Gastrocnemius medialis (tissue), 4 donors: ENCODE data around the gene HSPB7. TPM values are rescaled to one million over a fixed set of nuclear protein-coding genes. Genes with fewer than 3 reads are reported as not detected.
"Not testable (repeated sequence)": the region's sequence is repeated elsewhere in the genome, so short reads cannot be mapped to it uniquely, and the experiment has no call there.

ENCODE experiments used
- ATAC-seq, 2 donors: fragments of 150-250 bp; one replicate each; pipeline ENCODE4 v1.9.1; 2016
- DNase-seq, 2 donors: peaks; one replicate each; pipeline ENCODE4 v3.0.0-alpha.2; 2019
- H3K27ac ChIP-seq, 4 donors: fragments of 200-600 bp; sonication (generic); 1 replicate in 1 of 4; 2 replicates in 3 of 4; pipeline ENCODE4 v1.5.1; 2016 to 2018; ENCODE audit warnings: mild to moderate bottlenecking in 2 of 4, moderate library complexity in 1 of 4
- H3K27me3 ChIP-seq, 3 donors: fragments of 200-600 bp; sonication (generic) in 2 of 3; 1 replicate in 1 of 3; 2 replicates in 2 of 3; pipeline versions ENCODE4 v1.5.1 to v1.6.0; 2016 to 2019; ENCODE audit warnings: mild to moderate bottlenecking in 1 of 3, moderate library complexity in 1 of 3
- H3K36me3 ChIP-seq, 2 donors: fragments of 200-600 bp; sonication (generic) in 1 of 2; one replicate each; pipeline ENCODE4 v1.5.1; 2017 to 2018
- H3K4me1 ChIP-seq, 2 donors: fragments of 200-600 bp; sonication (generic) in 1 of 2; one replicate each; pipeline ENCODE4 v1.5.1; 2016 to 2017; ENCODE audit warnings: mild to moderate bottlenecking in 2 of 2
- H3K4me3 ChIP-seq, 4 donors: fragments of 200-600 bp; sonication (generic) in 3 of 4; 1 replicate in 1 of 4; 2 replicates in 3 of 4; pipeline ENCODE4 v1.5.1; 2016 to 2019; ENCODE audit warnings: mild to moderate bottlenecking in 2 of 4
- H3K9me3 ChIP-seq, 3 donors: fragments of 200-600 bp; sonication (generic) in 2 of 3; 1 replicate in 1 of 3; 2 replicates in 2 of 3; pipeline ENCODE4 v1.5.1; 2016 to 2019
- CTCF ChIP-seq, 5 experiments: fragments of 450-650 bp in 3 of 5; fragments of 200-600 bp in 2 of 5; sonication (generic) in 2 of 5; IDR thresholded peaks in 4 of 5; conservative IDR thresholded peaks in 1 of 5; 1 replicate in 4 of 5; 2 replicates in 1 of 5; pipeline ENCODE4 v1.5.1; 2016 to 2019; ENCODE audit warnings: antibody characterized with exemption in 5 of 5, mild to moderate bottlenecking in 3 of 5, moderate library complexity in 3 of 5
- POLR2A ChIP-seq, 2 donors: fragments of 450-650 bp; IDR thresholded peaks; one replicate each; pipeline ENCODE4 v1.6.1; 2017; ENCODE audit warnings: antibody characterized with exemption in 2 of 2, mild to moderate bottlenecking in 2 of 2, moderate library complexity in 2 of 2
- in situ Hi-C, 4 donors: fragments of 200-750 bp; cut with MboI; loops; one replicate each; pipeline versions ENCODE4 v1.15.0 to v1.8.0; 2017; ENCODE audit warnings: low sequenced_read_pairs in 4 of 4
- intact Hi-C: fragments of 100-400 bp; cut with DNase I; formaldehyde crosslinking; loops from one replicate; pipeline ENCODE4 v1.15.1; 2023; ENCODE audit warnings: low total_unique reads
- total RNA-seq, 4 donors: library from RNA; depleted of rRNA; stranded (reverse); fragments of >200 nt; gene quantifications; one replicate each; pipeline versions ENCODE4 v1.1.0 to v1.2.3, GENCODE V29; 2016

The HSPB7 gene
- total RNA-seq, 4 donors from 2014 or later: 355 to 1,466 (median 716) TPM

GRCh38 chr1:16029288-16029687 is 11.4 kb upstream of the HSPB7 start:
- peaks cover 12 to 16% of the 10 kb centered on the region in 2 donors for H3K4me1 ChIP-seq
- DNase-seq (no peak), ATAC-seq (no peak)
- intact Hi-C loops: no loop called here
- TF ChIP-seq POLR2A (IDR thresholded peaks at IDR 0.05) (no peak), CTCF (IDR thresholded peaks at IDR 0.05 in 4 of 5, conservative IDR thresholded peaks at IDR 0.05 in 1 of 5) (no peak)
- in situ Hi-C loops: no loop called here
- H3K36me3 ChIP-seq: no peaks in the 10 kb centered on the region
- no peak overlapping the region for H3K4me3 ChIP-seq
- H3K9me3 ChIP-seq: no peaks in the 10 kb centered on the region
- H3K27me3 ChIP-seq: no peaks in the 10 kb centered on the region
- H3K27ac ChIP-seq: no peak overlapping the region

GRCh38 chr1:16029003-16029268 is 11.1 kb upstream of the HSPB7 start:
- H3K27ac ChIP-seq, H3K36me3 ChIP-seq, ATAC-seq, H3K4me3 ChIP-seq, H3K27me3 ChIP-seq, H3K9me3 ChIP-seq, intact Hi-C loops, in situ Hi-C loops, DNase-seq: not testable (repeated sequence)
- peaks cover 12 to 16% of the 10 kb centered on the region in 2 donors for H3K4me1 ChIP-seq

- no peak overlapping the region for H3K4me3 ChIP-seq
- ATAC-seq (no peak), DNase-seq (no peak)
- H3K36me3 ChIP-seq: no peaks in the 10 kb centered on the region
- intact Hi-C loops: no loop called here
- TF ChIP-seq CTCF (IDR thresholded peaks at IDR 0.05 in 4 of 5, conservative IDR thresholded peaks at IDR 0.05 in 1 of 5) (no peak), POLR2A (IDR thresholded peaks at IDR 0.05) (no peak)
- H3K27ac ChIP-seq: no peak overlapping the region
- no peaks in the 10 kb centered on the region for H3K9me3 ChIP-seq
- H3K27me3 ChIP-seq: no peaks in the 10 kb centered on the region
- in situ Hi-C loops: no loop called here
- peaks cover 12 to 16% of the 10 kb centered on the region in 2 donors for H3K4me1 ChIP-seq
Observed at GRCh38 chr1:16028237-16029002, 10.6 kb upstream of the HSPB7 start.

GRCh38 chr1:16026723-16027484 is 9.1 kb upstream of the HSPB7 start:
- no peaks in the 10 kb centered on the region for H3K36me3 ChIP-seq
- in situ Hi-C loops: no loop called here
- H3K4me1 ChIP-seq: peaks cover 7 to 10% of the 10 kb centered on the region in 2 donors
- TF ChIP-seq POLR2A (IDR thresholded peaks at IDR 0.05) (no peak), CTCF (IDR thresholded peaks at IDR 0.05 in 4 of 5, conservative IDR thresholded peaks at IDR 0.05 in 1 of 5) (no peak)
- H3K4me3 ChIP-seq: peak overlapping the region; percentile 8 to 43 (median 28)
- no peak for DNase-seq
- no peaks in the 10 kb centered on the region for H3K9me3 ChIP-seq
- no peaks in the 10 kb centered on the region for H3K27me3 ChIP-seq
- intact Hi-C loops: no loop called here
- no peak overlapping the region for H3K27ac ChIP-seq
- peak in 1 of 2 donors; percentile 26 for ATAC-seq

GRCh38 chr1:16026302-16026701 is 8.5 kb upstream of the HSPB7 start:
- H3K27me3 ChIP-seq, intact Hi-C loops, ATAC-seq, H3K9me3 ChIP-seq, DNase-seq, in situ Hi-C loops, H3K27ac ChIP-seq, H3K36me3 ChIP-seq: not testable (repeated sequence)
- Histone ChIP-seq H3K4me3 (peak overlapping the region in 1 of 4 donors; percentile 43), H3K4me1 (peaks cover 7 to 10% of the 10 kb centered on the region in 2 donors)
